CD14-positive monocyte (primary cell): Measurements from ENCODE around the gene RNASEL. TPM values are rescaled to one million over a fixed set of nuclear protein-coding genes. Genes with fewer than 3 reads are reported as not detected.

Experiments used
- DNase-seq, 3 donors: peaks; one replicate each; pipeline ENCODE4 v3.0.0-alpha.2; 2011 to 2022
- H2AFZ ChIP-seq: 2 replicates; pipeline ENCODE4 v1.6.0; 2012; ENCODE audit warnings: mild to moderate bottlenecking, low read depth, low read length, inconsistent platforms; ENCODE audit not compliant: insufficient read depth, poor library complexity, severe bottlenecking
- H3K27ac ChIP-seq, 2 donors: 1 replicate in 1 of 2; 2 replicates in 1 of 2; pipeline ENCODE4 v1.5.1; 2012 to 2013; ENCODE audit warnings: low read length in 2 of 2, control low read depth in 1 of 2, inconsistent platforms in 1 of 2, low read depth in 1 of 2, mild to moderate bottlenecking in 1 of 2
- H3K27me3 ChIP-seq, 2 donors: one replicate each; pipeline versions ENCODE4 v1.6.0 to v1.6.1; 2011 to 2013; ENCODE audit warnings: low read length in 2 of 2; ENCODE audit not compliant: control insufficient read depth in 2 of 2, insufficient read depth in 2 of 2
- H3K36me3 ChIP-seq, 2 donors: replicated peaks in 1 of 2; 1 replicate in 1 of 2; 2 replicates in 1 of 2; pipeline versions ENCODE4 v1.5.1 to v1.6.1; 2012 to 2013; ENCODE audit warnings: low read length in 2 of 2, control low read depth in 1 of 2, inconsistent platforms in 1 of 2, mild to moderate bottlenecking in 1 of 2; ENCODE audit not compliant: insufficient read depth in 2 of 2, control insufficient read depth in 1 of 2
- H3K4me1 ChIP-seq, 2 donors: 1 replicate in 1 of 2; 2 replicates in 1 of 2; pipeline versions ENCODE4 v1.5.1 to v1.6.1; 2012 to 2013; ENCODE audit warnings: low read length in 2 of 2, control low read depth in 1 of 2, inconsistent platforms in 1 of 2, mild to moderate bottlenecking in 1 of 2, moderate library complexity in 1 of 2; ENCODE audit not compliant: insufficient read depth in 2 of 2, control insufficient read depth in 1 of 2
- H3K4me2 ChIP-seq: replicated peaks from 2 replicates; pipeline ENCODE3; 2012; ENCODE audit warnings: low read length, moderate library complexity, mild to moderate bottlenecking; ENCODE audit not compliant: poor library complexity, severe bottlenecking; ENCODE audit errors: extremely low read depth
- H3K4me3 ChIP-seq, 3 experiments: fragments of 200-600 bp in 1 of 3; sonication (generic) in 1 of 3; replicated peaks in 1 of 3; 1 replicate in 2 of 3; 2 replicates in 1 of 3; pipeline ENCODE4 v1.5.1; 2011 to 2013; ENCODE audit warnings: low read length in 3 of 3, mild to moderate bottlenecking in 3 of 3, control low read depth in 2 of 3, low read depth in 2 of 3, inconsistent platforms in 1 of 3, moderate library complexity in 1 of 3
- H3K79me2 ChIP-seq: 2 replicates; pipeline ENCODE4 v1.6.0; 2012; ENCODE audit warnings: mild to moderate bottlenecking, control low read depth, inconsistent platforms, low read length, moderate library complexity; ENCODE audit not compliant: insufficient read depth
- H3K9ac ChIP-seq: 2 replicates; pipeline ENCODE4 v1.6.0; 2017; ENCODE audit warnings: low read length, mild to moderate bottlenecking; ENCODE audit not compliant: insufficient read depth, poor library complexity, severe bottlenecking
- H3K9me3 ChIP-seq, 2 donors: replicated peaks in 1 of 2; 1 replicate in 1 of 2; 2 replicates in 1 of 2; pipeline versions ENCODE4 v1.5.1 to v1.6.1; 2012 to 2013; ENCODE audit warnings: low read length in 2 of 2, control low read depth in 1 of 2; ENCODE audit not compliant: control insufficient read depth in 1 of 2, insufficient read depth in 1 of 2
- H4K20me1 ChIP-seq: 2 replicates; pipeline ENCODE4 v1.6.0; 2012; ENCODE audit warnings: mild to moderate bottlenecking, low read length, control low read depth, moderate library complexity; ENCODE audit not compliant: insufficient read depth
- H3K27ac Mint-ChIP-seq, 7 donors: one replicate each; pipeline ENCODE4 v1.8.0; 2020; ENCODE audit warnings: mild to moderate bottlenecking in 7 of 7, mixed read lengths in 7 of 7, moderate library complexity in 6 of 7, inconsistent platforms in 2 of 7
- H3K27me3 Mint-ChIP-seq, 3 donors: one replicate each; pipeline ENCODE4 v1.8.0; 2021 to 2022; ENCODE audit warnings: low read depth in 3 of 3, mild to moderate bottlenecking in 3 of 3, mixed read lengths in 3 of 3, moderate library complexity in 3 of 3, inconsistent platforms in 1 of 3
- H3K36me3 Mint-ChIP-seq, 2 donors: one replicate each; pipeline ENCODE4 v1.8.0; 2020; ENCODE audit warnings: mixed read lengths in 2 of 2, inconsistent platforms in 1 of 2, mild to moderate bottlenecking in 1 of 2
- H3K4me1 Mint-ChIP-seq: one replicate; pipeline ENCODE4 v1.8.0; 2020; ENCODE audit warnings: mild to moderate bottlenecking, mixed read lengths
- H3K4me3 Mint-ChIP-seq, 2 donors: one replicate each; pipeline ENCODE4 v1.8.0; 2020; ENCODE audit warnings: mild to moderate bottlenecking in 2 of 2, mixed read lengths in 2 of 2, moderate library complexity in 1 of 2
- H3K9me3 Mint-ChIP-seq, 7 donors: one replicate each; pipeline ENCODE4 v1.8.0; 2020 to 2022; ENCODE audit warnings: mixed read lengths in 7 of 7, mild to moderate bottlenecking in 6 of 7, moderate library complexity in 6 of 7, inconsistent platforms in 2 of 7
- WGBS: methylation state at CpG from one replicate; pipeline ENCODE4 v1.1.5; 2013; ENCODE audit warnings: missing lambda C conversion rate; ENCODE audit not compliant: insufficient coverage; 5-methylcytosine and 5-hydroxymethylcytosine counted together
- intact Hi-C, 2 donors: fragments of 100-400 bp; cut with micrococcal nuclease; formaldehyde crosslinking; loops; one replicate each; pipeline versions ENCODE4 v1.15.0 to v1.15.1; 2023
- polyA plus RNA-seq, 3 donors: library from polyadenylated mRNA; depleted of rRNA in 1 of 3; unstranded in 2 of 3; stranded (reverse) in 1 of 3; fragments of 300-500 nt in 2 of 3; fragments of >200 nt in 1 of 3; fragmentation: Illumina TruSeq in 2 of 3; gene quantifications; 1 replicate in 2 of 3; 2 replicates in 1 of 3; pipeline ENCODE4 v1.2.3, GENCODE V29; 2012 to 2021
- TF ChIP-seq, protein P1 (sequence below): fragments of 200-600 bp; IDR thresholded peaks from one replicate; pipeline ENCODE4 v1.8.0; 2022; ENCODE audit warnings: antibody characterized with exemption, mild to moderate bottlenecking

The RNASEL gene
- polyA plus RNA-seq, 3 donors: 6.9 to 12.3 (median 7.9) TPM

DNA sequence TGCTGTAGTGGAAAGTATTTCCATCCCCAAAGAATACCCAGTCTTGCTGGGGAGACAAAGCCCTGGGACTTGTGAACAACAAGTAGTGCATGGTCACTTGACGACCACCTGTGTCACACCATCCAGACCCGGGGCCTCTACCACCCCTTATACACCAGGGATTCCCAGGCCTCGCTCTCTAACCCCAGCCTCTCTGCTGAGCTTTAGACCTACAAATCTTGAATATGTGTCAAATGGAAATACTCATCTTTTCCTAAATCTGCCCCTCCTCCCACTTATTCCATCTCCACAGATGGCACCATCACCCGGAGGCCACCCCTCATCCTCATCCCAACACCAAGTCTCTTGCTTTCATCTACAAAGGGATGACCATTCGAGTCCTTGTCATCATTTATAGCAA, 875 bp upstream of the RNASEL start:
- no peak for DNase-seq
- Histone ChIP-seq H3K27me3 (no peaks in the 10 kb centered on the region), H3K9ac (no peak overlapping the region), H3K4me1 (peaks cover 39 to 57% of the 10 kb centered on the region in 2 donors), H4K20me1 (no peaks in the 10 kb centered on the region), H3K27ac (peak overlapping the region in 1 of 2 donors; percentile 98), H3K9me3 (peaks cover 5 to 9% of the 10 kb centered on the region in 2 donors), H3K36me3 (no peaks in the 10 kb centered on the region), H3K4me3 (no peak overlapping the region), H3K4me2 (no peak overlapping the region), H2AFZ (no peak overlapping the region), H3K79me2 (peaks cover 36% of the 10 kb centered on the region)
- Mint-ChIP-seq H3K4me1 (peaks cover 49% of the 10 kb centered on the region), H3K27ac (peak overlapping the region in 5 of 7 donors; percentile 49 to 100 (median 69)), H3K9me3 (peaks cover 0 to 9% (median 7%) of the 10 kb centered on the region in 7 donors), H3K4me3 (no peak overlapping the region), H3K36me3 (peaks cover 10 to 14% of the 10 kb centered on the region in 2 donors), H3K27me3 (peaks cover 0 to 3% (median 3%) of the 10 kb centered on the region in 3 donors)
- TF ChIP-seq, protein P1, sequence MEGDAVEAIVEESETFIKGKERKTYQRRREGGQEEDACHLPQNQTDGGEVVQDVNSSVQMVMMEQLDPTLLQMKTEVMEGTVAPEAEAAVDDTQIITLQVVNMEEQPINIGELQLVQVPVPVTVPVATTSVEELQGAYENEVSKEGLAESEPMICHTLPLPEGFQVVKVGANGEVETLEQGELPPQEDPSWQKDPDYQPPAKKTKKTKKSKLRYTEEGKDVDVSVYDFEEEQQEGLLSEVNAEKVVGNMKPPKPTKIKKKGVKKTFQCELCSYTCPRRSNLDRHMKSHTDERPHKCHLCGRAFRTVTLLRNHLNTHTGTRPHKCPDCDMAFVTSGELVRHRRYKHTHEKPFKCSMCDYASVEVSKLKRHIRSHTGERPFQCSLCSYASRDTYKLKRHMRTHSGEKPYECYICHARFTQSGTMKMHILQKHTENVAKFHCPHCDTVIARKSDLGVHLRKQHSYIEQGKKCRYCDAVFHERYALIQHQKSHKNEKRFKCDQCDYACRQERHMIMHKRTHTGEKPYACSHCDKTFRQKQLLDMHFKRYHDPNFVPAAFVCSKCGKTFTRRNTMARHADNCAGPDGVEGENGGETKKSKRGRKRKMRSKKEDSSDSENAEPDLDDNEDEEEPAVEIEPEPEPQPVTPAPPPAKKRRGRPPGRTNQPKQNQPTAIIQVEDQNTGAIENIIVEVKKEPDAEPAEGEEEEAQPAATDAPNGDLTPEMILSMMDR: no peak
- 91% methylated on average over 4 of the region's 5 CpGs for WGBS
- intact Hi-C loops: loop anchor here in 1 of 2 donors (10.0 kb wide), 1 partner anchor 195 kb away; the partner anchor contains the start of gene GLUL

DNA sequence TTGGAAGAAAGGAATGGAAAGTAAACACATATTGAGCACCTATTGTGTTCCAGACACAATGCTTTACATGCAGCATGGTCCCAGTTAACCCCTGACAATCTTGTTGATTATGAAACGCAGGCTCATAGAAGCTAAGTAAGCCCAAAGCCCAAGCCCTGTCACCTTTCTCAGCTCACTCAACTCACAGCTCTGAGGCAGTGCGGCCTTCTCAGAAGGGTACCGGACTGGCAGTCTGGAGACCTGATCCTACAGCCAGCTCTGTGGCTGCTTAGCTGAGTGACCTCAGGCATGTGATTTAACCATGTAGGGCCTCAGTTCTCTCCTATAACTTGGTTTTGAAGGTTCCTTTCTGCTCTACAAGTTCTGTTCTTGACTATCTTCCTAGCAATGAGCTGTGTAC, 464 bp upstream of the RNASEL start:
- H3K27me3 Mint-ChIP-seq: peaks cover 0 to 3% (median 3%) of the 10 kb centered on the region in 3 donors
- peaks cover 0 to 9% (median 7%) of the 10 kb centered on the region in 7 donors for H3K9me3 Mint-ChIP-seq
- peaks cover 13 to 17% of the 10 kb centered on the region in 2 donors for H3K36me3 Mint-ChIP-seq
- intact Hi-C loops: loop anchor here in 1 of 2 donors (10.0 kb wide), 1 partner anchor 195 kb away; the partner anchor contains the start of gene GLUL
- Histone ChIP-seq H4K20me1 (no peaks in the 10 kb centered on the region), H3K9ac (no peak overlapping the region), H3K9me3 (peaks cover 5 to 9% of the 10 kb centered on the region in 2 donors), H3K79me2 (peaks cover 40% of the 10 kb centered on the region), H3K27me3 (no peaks in the 10 kb centered on the region), H3K4me1 (peaks cover 37 to 57% of the 10 kb centered on the region in 2 donors), H3K36me3 (no peaks in the 10 kb centered on the region), H2AFZ (peak overlapping the region; percentile 87), H3K4me3 (peak overlapping the region in 1 of 3 experiments; percentile 86), H3K27ac (peak overlapping the region; percentile 86 to 98), H3K4me2 (peak overlapping the region; percentile 72)
- H3K27ac Mint-ChIP-seq: peak overlapping the region in 6 of 7 donors; percentile 20 to 100 (median 99)
- H3K4me3 Mint-ChIP-seq: peak overlapping the region; percentile 97 to 100
- DNase-seq: no peak
- TF ChIP-seq, protein P1: no peak
- 97% methylated on average over 3 of the region's 3 CpGs for WGBS
- peaks cover 50% of the 10 kb centered on the region for H3K4me1 Mint-ChIP-seq
